GM21529 (cell line): ENCODE measurements around the gene CD9.
"Not testable (repeated sequence)": the region's sequence is repeated elsewhere in the genome, so short reads cannot be mapped to it uniquely, and the experiment has no call there.

Source experiments
- ATAC-seq: cut with Tn5 transposase; IDR thresholded peaks from one replicate; pipeline ENCODE4 v1.9.1; 2021; ENCODE audit not compliant: unreplicated experiment

Gene CD9

DNA sequence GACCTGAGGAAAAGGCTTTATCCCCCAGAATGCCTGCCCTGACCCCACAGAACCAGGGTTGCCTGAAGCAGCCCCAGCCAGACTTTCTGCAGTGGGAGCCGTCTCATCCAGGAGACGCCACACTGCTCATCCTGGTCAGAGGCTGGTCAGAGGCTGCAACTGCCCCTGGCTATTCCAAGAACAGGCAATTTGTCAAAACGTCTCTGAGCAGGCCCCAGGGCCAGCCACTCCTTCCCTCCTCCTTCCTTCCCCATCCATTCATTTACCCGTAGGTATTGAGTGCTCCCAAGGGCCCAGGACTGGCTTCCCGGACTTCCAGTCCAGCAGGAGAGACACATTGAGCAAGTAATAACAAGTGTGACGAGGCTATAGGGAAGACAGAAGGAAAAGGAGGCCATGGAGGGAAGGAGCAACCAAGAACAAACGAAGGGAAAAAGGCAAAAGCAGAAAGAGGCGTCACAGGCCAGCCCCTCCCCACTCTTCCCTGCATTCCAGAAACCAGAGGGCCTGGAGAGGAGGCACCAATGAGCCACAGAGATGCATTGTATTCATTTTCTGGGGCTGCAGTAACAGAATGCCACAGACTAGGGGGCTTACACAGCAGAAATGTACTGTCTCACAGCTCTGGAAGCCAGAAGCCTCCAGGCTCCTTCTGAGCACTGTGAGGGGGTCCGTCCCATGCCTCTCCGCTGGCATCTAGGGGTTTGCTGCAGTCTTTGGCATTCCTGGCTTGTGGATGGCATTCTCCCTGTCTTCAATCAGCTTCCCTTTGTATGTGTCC, 21.0 kb upstream of the CD9 start:
- ATAC-seq: no peak

DNA sequence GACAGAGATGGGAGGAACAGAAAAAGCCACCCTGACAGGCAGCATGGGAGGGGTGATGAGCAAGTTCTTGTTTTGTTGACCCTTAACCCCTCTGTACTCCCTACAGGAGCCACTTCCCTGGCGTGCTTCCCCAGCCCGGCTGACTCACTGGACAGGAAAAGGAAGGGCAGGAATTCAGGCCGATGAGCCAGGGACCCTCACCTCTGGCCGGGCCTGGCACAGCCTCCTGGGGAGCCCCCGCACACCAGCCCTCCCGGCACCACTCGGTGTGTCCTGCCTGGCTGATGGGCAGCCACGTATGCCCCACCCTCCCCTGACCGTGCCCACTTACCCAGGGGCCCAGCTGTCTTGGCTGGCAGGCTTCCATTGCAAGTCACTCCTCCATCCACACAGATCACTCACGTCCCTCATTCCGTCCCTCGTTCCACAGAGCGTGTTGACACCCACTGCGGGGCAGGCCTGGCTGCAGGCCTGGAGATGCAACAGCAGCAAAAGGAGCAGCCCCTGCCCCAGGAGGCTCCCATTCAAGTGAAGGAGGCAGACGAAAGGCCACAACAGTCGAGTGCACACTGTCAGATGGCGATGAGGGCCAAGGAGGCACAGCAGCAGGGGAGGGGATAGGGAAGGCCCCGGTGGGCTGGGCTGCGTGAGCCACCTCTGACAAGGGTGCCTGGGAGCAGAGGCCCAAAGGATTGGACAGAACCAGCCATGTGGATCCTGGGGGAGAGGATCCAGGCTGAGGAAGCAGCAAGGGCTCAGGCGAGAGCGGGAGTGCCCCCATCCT, 19.7 kb upstream of the CD9 start:
- ATAC-seq: no peak

GRCh38 chr12:6181166-6181565, 19.0 kb upstream of the CD9 start:
- ATAC-seq: no peak

DNA sequence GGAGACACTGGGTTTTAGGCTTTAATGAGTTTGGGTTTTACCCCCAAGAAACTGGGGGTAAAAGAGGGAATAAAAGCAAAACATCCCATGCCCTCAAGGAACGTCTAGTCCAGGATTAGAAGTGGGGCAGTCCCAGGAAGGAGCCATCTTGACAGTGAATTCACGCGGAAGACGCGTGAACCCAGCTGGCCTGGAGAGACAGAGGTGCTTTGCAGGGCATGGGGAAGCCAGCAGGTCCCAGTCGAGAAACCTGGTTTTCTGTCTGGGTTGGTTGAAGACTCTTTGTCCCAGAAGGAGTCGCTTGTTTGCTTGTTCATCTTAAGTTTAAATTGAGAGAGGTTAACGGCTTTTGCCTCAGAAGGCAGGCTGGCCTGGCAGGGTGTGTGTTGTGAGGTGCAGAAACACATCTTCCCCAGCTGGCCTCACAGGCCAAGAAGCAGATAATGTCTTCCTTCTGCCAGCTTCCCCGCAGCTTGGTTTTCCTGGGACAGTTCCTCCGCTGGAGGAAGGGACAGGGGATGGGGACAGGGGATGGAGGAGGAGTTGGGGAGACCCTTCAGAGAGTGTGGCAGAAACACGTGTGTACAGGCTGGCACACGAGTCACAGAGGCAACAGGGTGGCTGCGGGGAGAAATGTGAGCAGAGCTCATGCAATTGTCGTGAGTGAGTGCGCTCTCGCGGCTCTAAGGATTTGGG, 18.5 kb upstream of the CD9 start:
- no peak for ATAC-seq

DNA sequence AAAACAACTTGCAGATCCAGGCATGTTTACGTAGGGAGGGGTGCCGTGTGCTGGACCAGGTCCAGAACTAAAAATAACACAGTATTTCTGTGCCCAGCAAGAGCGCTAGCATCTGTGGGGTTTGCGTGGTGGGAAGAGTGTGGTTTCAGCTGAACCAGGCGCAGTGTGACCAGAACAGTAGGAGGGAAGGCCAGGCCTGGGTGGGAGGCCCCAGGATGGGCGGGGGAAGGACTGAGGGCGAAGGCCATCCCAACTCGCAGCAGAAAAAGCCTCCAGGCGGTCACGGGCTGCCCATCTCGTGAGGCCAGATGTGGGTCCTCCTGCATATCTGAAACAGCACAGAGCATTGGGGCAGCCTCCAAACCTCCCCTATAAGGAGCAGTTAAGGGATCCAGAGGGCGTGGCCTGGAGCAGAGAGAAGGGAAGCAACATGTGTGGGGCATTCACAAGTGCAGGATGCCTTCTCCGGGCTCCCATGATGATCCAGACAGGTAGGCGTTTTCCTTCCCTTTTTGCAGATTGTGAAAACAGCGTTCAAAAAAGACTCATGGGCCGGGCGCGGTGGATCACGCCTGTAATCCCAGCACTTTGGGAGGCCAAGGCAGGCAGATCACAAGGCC, 17.8 kb upstream of the CD9 start:
- ATAC-seq: no peak

DNA sequence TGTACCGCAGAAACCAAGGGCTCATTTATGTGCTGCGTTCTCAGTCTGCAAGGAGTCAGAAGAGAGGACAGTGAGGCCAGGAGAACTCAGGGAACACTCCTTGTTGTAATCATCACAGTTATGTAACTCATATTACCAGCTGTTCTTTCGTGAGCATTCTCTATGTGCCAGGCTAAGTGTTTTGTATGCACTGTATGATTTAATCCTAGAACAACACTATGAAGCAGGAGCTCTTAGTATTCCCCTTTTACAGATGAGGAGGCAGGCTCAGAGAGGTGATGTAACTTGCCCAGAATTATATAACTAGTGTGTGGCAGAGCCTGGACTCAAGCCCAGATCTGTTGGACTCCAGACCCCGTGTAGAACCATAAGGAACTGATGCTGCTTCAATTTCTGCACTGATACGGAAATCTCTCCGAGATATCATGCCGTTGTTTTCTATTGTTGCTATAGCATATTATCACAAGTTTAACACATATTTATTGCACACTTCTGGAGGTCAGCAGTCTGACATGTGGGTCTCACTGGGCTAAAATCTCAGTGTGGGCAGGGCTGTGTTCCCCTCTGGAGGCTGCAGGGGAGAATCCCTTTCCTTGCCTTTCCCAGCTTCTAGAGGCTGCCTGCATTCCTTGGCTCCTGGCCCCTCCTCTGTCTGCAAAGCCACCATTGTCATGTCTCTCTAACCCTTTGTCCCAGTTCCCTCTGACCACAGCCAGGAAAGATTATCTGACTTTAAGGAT, 16.3 kb upstream of the CD9 start:
- ATAC-seq: no peak

GRCh38 chr12:6185961-6186827, 14.0 kb upstream of the CD9 start:
- no peak for ATAC-seq

- no peak for ATAC-seq
Measured at GRCh38 chr12:6187948-6188793, 12.0 kb upstream of the CD9 start.

GRCh38 chr12:6189028-6189427, 11.2 kb upstream of the CD9 start:
- ATAC-seq: no peak

GRCh38 chr12:6189952-6190598, 10.1 kb upstream of the CD9 start:
- not testable (repeated sequence) for ATAC-seq

DNA sequence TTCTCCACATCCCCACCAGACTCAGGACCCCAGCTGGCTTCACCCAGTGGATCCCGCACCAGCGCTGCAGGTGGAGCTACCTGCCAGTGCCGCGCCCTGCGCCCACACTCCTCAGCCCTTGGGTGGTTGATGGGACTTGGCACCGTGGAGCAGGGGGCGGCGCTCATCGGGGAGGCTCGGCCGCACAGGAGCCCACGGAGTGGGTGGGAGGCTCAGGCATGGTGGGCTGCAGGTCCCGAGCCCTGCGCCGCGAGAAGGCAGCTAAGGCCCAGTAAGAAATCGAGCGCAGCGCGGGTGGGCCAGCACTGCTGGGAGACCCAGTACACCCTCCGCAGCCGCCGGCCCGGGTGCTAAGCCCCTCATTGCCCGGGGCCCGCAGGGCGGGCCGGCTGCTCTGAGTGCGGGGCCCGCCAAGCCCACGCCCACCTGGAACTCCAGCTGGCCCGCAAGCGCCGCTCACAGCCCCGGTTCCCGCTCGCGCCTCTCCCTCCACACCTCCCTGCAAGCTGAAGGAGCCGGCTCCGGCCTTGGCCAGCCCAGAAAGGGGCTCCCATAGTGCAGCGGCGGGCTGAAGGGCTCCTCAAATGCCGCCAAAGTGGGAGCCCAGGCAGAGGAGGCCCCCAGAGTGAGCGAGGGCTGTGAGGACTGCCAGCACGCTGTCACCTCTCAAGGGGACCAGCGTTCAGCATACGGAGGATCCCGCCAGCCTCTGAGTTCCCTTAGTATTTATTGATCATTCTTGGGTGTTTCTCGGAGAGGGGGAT, 9.3 kb upstream of the CD9 start:
- not testable (repeated sequence) for ATAC-seq

- ATAC-seq: no peak
Measured at GRCh38 chr12:6192604-6193380, 7.4 kb upstream of the CD9 start.

DNA sequence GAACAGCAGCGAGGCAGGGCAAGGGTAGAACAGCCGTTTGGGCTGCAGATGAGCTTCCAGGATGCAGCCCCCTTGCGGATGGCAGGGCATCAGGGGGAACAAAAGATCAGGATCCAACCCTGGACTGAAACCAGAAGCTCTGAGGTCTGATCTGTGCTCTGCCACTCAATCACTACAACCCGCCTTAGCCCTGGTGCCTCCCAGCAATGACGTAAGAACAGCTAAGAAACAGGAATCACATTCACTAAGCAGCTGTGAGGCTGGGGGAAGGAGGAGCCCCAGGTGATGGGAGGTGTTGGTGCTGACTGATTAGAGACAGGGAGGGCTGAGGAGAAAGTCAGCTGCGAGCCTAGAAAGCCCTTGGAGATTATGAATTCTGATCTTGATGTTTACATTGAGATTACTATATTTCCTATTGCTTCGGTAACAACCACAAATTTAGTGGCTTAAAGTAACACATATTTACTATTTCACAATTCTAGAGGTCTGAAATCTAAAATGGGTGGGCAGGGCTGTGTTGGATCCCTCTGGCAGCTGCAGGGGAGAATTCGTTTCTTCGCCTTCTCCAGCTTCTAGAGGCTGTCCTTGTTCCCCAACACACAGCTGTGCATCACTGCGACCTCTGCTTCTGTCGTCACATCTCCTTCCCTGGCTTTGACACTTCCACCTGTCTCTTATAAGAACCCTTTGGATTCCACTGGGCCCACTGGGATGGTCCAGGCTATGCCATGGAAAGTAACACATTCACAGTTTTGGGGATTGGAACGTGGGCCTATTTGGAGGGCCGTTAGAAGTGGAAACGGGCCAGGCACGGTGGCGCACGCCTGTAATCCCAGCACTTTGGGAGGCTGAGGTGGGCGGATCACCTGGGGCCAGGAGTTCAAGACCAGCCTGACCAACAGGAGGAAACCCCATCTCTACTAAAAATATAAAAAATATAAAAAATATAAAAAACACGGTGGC, 6.1 kb upstream of the CD9 start:
- no peak for ATAC-seq

- ATAC-seq: no peak
Measured at GRCh38 chr12:6195665-6196535, 4.3 kb upstream of the CD9 start.

- no peak for ATAC-seq
Measured at GRCh38 chr12:6198051-6198450, 2.1 kb upstream of the CD9 start.
